BJ (cell line): Measurements from ENCODE around the gene KRTAP9-6. TPM values are rescaled to one million over a fixed set of nuclear protein-coding genes. Genes with fewer than 3 reads are reported as not detected.
"Not testable (repeated sequence)": the region's sequence is repeated elsewhere in the genome, so short reads cannot be mapped to it uniquely, and the experiment has no call there.

ENCODE experiments used
- CTCF ChIA-PET: fragments of 350-600 bp; formaldehyde crosslinking; extraction: SDS; loops from one replicate; lab custom pipeline; 2021; ENCODE audit warnings: antibody characterized with exemption, inconsistent platforms; lab: Yijun Ruan, JAX
- POLR2A ChIA-PET: fragments of 300-600 bp; sonication (Branson Sonifier 250); formaldehyde crosslinking; extraction: SDS; loops from one replicate; lab custom pipeline; 2021; ENCODE audit warnings: antibody characterized with exemption; lab: Charles Lee
- DNase-seq: peaks from one replicate; pipeline ENCODE4 v3.0.0-alpha.2; 2011; ENCODE audit warnings: low read depth
- H3K27me3 ChIP-seq: 2 replicates; pipeline ENCODE4 v1.6.0; 2011; ENCODE audit warnings: low read length; ENCODE audit not compliant: control insufficient read depth, insufficient read depth
- H3K36me3 ChIP-seq: 2 replicates; pipeline ENCODE4 v1.5.1; 2011; ENCODE audit warnings: low read length; ENCODE audit not compliant: control insufficient read depth, insufficient read depth
- H3K4me3 ChIP-seq: 2 replicates; pipeline ENCODE4 v1.5.1; 2011; ENCODE audit warnings: low read depth, mild to moderate bottlenecking, control low read depth, low read length
- polyA plus RNA-seq: library from polyadenylated mRNA; depleted of rRNA; stranded (reverse); fragments of >200 nt; gene quantifications from 2 replicates; pipeline ENCODE4 v1.2.3, GENCODE V29; 2011
- TF ChIP-seq, protein P1 (sequence below): IDR thresholded peaks from 2 replicates; pipeline ENCODE4 v1.5.1; 2011; ENCODE audit warnings: low read depth, mild to moderate bottlenecking, control low read depth, inconsistent platforms, low read length, moderate library complexity; ENCODE audit not compliant: insufficient read depth

The KRTAP9-6 gene
- polyA plus RNA-seq, 1 experiment = not detected

GRCh38 chr17:41251261-41251660 is 13.9 kb upstream of the KRTAP9-6 start:
- ChIA-PET POLR2A (no interaction called here), CTCF (no interaction called here)
- TF ChIP-seq, protein P1, sequence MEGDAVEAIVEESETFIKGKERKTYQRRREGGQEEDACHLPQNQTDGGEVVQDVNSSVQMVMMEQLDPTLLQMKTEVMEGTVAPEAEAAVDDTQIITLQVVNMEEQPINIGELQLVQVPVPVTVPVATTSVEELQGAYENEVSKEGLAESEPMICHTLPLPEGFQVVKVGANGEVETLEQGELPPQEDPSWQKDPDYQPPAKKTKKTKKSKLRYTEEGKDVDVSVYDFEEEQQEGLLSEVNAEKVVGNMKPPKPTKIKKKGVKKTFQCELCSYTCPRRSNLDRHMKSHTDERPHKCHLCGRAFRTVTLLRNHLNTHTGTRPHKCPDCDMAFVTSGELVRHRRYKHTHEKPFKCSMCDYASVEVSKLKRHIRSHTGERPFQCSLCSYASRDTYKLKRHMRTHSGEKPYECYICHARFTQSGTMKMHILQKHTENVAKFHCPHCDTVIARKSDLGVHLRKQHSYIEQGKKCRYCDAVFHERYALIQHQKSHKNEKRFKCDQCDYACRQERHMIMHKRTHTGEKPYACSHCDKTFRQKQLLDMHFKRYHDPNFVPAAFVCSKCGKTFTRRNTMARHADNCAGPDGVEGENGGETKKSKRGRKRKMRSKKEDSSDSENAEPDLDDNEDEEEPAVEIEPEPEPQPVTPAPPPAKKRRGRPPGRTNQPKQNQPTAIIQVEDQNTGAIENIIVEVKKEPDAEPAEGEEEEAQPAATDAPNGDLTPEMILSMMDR = no peak
- DNase-seq = no peak
- no peak overlapping the region for H3K4me3 ChIP-seq
- H3K27me3 ChIP-seq = no peaks in the 10 kb centered on the region
- no peaks in the 10 kb centered on the region for H3K36me3 ChIP-seq

DNA sequence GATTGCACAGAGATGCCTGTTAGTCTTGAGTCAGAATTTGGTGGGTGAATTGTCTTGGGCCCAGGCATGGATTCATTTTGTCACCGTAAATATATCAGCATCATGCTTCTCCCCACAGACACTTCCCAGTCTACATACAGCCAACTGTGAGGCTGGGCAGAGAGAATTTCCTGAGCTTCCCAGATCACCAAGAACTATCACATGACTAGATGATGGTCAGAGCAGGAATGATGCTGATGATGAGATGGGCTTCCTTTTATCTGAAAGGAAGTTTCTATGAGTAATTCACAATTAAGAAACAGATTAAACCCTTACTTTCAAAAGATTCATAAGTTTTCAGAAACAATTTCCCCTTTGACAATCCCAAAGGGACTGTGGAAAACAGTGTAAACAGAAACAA is 10.3 kb upstream of the KRTAP9-6 start:
- H3K36me3 ChIP-seq = no peaks in the 10 kb centered on the region
- no peak for DNase-seq
- ChIA-PET POLR2A (no interaction called here), CTCF (no interaction called here)
- TF ChIP-seq, protein P1 = no peak
- no peaks in the 10 kb centered on the region for H3K27me3 ChIP-seq
- no peak overlapping the region for H3K4me3 ChIP-seq

- H3K36me3 ChIP-seq, H3K27me3 ChIP-seq, DNase-seq, CTCF ChIA-PET, H3K4me3 ChIP-seq: not testable (repeated sequence)
- POLR2A ChIA-PET = interaction anchor here (0.5 to 0.7 kb wide), 2 partner anchors 194 to 304 kb away, joined by 3 to 8 read pairs; no protein-coding TSS in a partner anchor
Measured at GRCh38 chr17:41255381-41256290, 9.5 kb upstream of the KRTAP9-6 start, which contains the start of gene KRTAP9-9. TSS of gene KRTAP9-9 (plus strand) at chr17:41255384.

DNA sequence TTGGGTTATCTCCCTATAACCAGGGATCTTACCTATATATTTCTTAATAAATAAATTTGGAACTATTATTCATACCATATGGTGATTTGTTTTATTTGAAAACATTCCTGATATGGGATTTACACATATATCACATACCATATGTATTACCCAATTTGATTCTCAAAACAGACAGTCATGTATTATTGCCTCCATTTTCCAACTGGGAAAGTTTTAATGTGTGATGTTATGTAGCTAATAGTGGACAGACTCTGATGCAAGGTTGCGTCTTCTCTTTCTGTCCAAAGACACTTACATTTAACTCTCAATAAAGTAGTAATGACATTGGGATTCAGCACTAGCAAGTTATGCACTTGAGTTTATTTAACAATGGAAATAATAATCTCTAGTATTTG is 8.9 kb upstream of the KRTAP9-6 start:
- TF ChIP-seq, protein P1 = no peak
- ChIA-PET CTCF (no interaction called here), POLR2A (interaction anchor here (0.5 to 0.7 kb wide), 2 partner anchors 193 to 304 kb away, joined by 3 to 8 read pairs; no protein-coding TSS in a partner anchor)
- no peaks in the 10 kb centered on the region for H3K27me3 ChIP-seq
- H3K4me3 ChIP-seq = no peak overlapping the region
- no peaks in the 10 kb centered on the region for H3K36me3 ChIP-seq
- no peak for DNase-seq

DNA sequence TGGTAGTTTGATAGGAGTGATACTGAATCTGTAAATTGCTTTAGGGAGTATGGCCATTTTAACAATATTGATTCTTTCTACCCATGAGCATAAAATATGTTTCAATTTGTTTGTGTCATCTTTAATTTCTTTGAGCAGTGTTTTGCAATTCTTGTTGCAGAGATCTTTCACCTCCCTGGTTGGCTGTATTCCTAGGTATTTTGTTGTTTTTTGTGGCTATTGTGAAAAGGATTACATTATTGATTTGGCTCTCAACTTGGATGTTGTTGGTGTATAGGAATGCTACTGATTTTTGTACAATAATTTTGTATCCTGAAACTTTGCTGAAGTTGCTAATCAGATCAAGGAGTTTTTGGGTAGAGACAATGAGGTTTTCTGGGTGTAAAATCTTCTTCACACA is 6.8 kb upstream of the KRTAP9-6 start:
- TF ChIP-seq, protein P1 = no peak
- ChIA-PET CTCF (no interaction called here), POLR2A (no interaction called here)
- DNase-seq = no peak
- H3K27me3 ChIP-seq = no peaks in the 10 kb centered on the region
- no peaks in the 10 kb centered on the region for H3K36me3 ChIP-seq
- H3K4me3 ChIP-seq = no peak overlapping the region
